Measurements from ENCODE around the gene RPL39L.
A peak's percentile ranks its signal among the peaks of the same experiment; 100 is the strongest.

Gene RPL39L

DNA sequence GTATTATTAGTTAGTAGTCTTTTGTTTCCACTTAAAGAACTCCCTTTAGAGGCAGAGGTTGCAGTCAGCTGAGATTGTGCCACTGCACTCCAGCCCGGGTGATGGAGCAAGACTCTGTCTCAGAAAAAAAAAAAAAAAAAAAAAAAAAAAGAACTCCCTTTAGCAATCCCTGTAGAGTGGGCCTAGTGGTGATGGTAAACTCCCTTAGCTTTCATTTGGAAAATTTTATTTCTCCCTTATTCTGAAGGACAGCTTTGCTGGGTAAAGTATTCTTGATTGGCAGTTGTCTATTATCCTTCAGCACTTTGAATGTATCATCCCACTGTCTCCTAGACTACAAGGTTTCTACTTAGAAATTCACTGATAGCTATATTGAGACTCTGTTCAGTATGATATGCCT is 46.0 kb downstream of the RPL39L start:
- no peaks in the 10 kb centered on the region for H3K27me3 ChIP-seq
- H3K4me3 ChIP-seq, result no peak overlapping the region
- H3K36me3 ChIP-seq, result peaks cover 0 to 10% (median 0%) of the 10 kb centered on the region in 11 experiments; a peak in 5 of 22 replicates
- TF ChIP-seq Cebpa-rat (IDR thresholded peaks at IDR 0.05), result no peak
- peaks cover 49 to 85% (median 65%) of the 10 kb centered on the region in 11 experiments for H3K9me3 ChIP-seq (replicated peaks in 1 of 11)
- H3K4me2 ChIP-seq, result no peak overlapping the region
- H4K20me1 ChIP-seq, result no peaks in the 10 kb centered on the region
- no peak overlapping the region for H3K27ac ChIP-seq
- H3K9ac ChIP-seq, result no peak overlapping the region
- no peaks in the 10 kb centered on the region for H3K4me1 ChIP-seq

DNA sequence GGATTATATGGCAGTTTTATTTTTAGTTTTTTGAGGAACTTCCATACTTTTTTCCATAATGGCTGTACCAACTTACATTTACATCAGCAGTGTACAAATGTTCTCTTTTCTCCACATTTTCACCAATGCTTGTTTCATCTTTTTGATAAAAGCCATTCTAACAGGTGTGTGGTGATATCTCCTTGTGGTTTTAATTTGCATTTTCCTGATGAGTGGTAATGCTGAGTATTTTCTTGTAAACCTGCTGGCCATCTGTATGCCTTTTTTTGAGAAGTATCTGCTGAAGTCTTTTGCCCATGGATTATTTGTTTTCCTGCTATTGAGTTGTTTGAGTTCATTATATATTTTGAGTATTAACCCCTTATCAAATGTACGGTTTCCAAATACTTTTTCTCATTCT is 50.6 kb downstream of the RPL39L start:
- H3K9me3 ChIP-seq (replicated peaks in 1 of 11), result peaks cover 37 to 59% (median 46%) of the 10 kb centered on the region in 11 experiments
- H3K4me1 ChIP-seq, result peaks cover 0 to 7% (median 0%) of the 10 kb centered on the region in 10 experiments; a peak in 1 of 20 replicates
- H3K4me2 ChIP-seq, result no peak overlapping the region
- H3K36me3 ChIP-seq, result 0 out of 22 replicates have a peak, but pooled peaks cover 0 to 4% (median 0%) of the 10 kb centered on the region in 11 experiments
- no peak overlapping the region for H3K27ac ChIP-seq
- H3K27me3 ChIP-seq, result no peaks in the 10 kb centered on the region
- no peak for TF ChIP-seq Cebpa-rat (IDR thresholded peaks at IDR 0.05)
- H3K4me3 ChIP-seq, result no peak overlapping the region
- no peak overlapping the region for H3K9ac ChIP-seq
- H4K20me1 ChIP-seq, result no peaks in the 10 kb centered on the region

DNA sequence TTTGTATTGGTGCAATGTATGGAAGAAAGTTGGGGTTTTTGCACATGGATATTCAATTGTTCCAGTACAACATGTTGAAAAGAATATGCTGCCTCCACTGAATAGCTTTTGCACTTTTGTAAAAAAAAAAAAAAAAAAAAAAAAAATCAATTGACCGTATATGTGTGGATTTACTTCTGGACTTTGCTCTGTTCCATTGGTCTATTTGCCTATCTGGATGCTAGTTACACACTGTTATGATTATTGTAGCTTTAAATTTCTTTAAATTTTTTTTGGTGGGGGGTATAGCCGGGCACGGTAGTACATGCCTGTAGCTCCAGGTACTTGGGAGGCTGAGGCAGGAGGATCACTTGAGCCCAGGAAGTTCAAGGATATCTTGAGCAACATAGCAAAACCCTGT is 52.5 kb downstream of the RPL39L start:
- Histone ChIP-seq H3K4me2 (no peak overlapping the region), H3K27ac (no peak overlapping the region), H3K36me3 (0 out of 22 replicates have a peak, but pooled peaks cover 0 to 4% (median 0%) of the 10 kb centered on the region in 11 experiments), H4K20me1 (no peaks in the 10 kb centered on the region), H3K9me3 (replicated peaks in 1 of 11) (peaks cover 31 to 46% (median 39%) of the 10 kb centered on the region in 11 experiments), H3K4me3 (no peak overlapping the region), H3K4me1 (peaks cover 0 to 25% (median 0%) of the 10 kb centered on the region in 10 experiments; a peak in 6 of 20 replicates), H3K27me3 (no peaks in the 10 kb centered on the region), H3K9ac (no peak overlapping the region)
- TF ChIP-seq Cebpa-rat (IDR thresholded peaks at IDR 0.05), result no peak

DNA sequence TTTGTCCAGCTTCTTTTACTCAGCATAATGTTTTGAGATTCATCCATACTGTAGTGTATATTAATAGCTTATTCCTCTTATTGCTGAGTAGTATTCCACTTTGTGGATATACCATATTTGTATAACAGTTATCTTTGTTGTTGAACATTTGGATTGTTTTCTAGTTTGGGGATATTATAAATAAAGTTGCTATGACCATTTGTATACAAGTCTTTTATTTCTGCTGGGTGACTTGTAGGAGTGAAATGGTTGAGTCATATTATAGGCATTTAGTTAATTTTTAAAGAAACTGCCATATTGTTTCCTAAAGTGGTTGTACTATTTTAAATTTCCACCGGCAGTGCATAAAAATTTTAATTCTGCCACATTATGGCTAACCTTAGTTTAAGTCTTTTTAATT is 53.4 kb downstream of the RPL39L start:
- no peak overlapping the region for H3K27ac ChIP-seq
- no peak for TF ChIP-seq Cebpa-rat (IDR thresholded peaks at IDR 0.05)
- no peak overlapping the region for H3K4me3 ChIP-seq
- H3K4me2 ChIP-seq, result no peak overlapping the region
- peaks cover 0 to 4% (median 0%) of the 10 kb centered on the region in 11 experiments; a peak in 2 of 22 replicates for H3K36me3 ChIP-seq
- H3K9me3 ChIP-seq (replicated peaks in 1 of 11), result peaks cover 31 to 46% (median 39%) of the 10 kb centered on the region in 11 experiments
- H4K20me1 ChIP-seq, result no peaks in the 10 kb centered on the region
- H3K4me1 ChIP-seq, result peaks cover 0 to 26% (median 0%) of the 10 kb centered on the region in 10 experiments; a peak in 6 of 20 replicates
- H3K9ac ChIP-seq, result no peak overlapping the region
- no peaks in the 10 kb centered on the region for H3K27me3 ChIP-seq

DNA sequence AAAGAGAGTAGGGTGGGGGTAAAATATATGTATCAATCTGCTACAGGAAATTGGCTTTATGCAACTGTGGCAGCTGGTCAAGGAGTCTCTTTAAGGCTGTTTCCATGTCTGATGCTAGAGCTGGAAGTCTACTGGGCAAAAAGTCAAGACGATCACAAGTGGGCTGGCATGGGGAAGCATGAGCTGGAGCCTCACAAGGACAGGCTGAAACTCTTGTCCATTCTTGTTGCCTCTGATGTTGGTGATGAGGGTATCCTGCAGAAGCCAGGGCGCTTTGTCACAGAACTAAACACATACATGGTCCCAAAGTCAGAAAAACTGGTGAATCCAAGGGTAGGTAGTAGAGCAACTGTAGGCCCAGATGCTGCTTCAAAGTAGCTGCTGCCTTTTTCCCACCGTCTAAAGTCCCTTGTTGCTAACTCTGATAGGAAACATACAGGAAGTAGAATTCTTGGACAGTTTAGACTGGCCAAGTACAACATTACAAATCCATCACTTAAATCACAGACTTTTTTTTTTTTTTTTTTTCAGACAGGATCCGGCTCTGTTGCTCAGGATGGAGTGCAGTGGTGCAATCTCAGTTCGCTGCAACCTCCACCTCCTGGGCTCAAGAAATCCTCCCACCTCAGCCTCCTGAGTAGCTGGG is 54.2 kb downstream of the RPL39L start:
- Histone ChIP-seq H3K27ac (no peak overlapping the region), H3K4me1 (peaks cover 0 to 26% (median 0%) of the 10 kb centered on the region in 10 experiments; a peak in 6 of 20 replicates), H3K4me2 (no peak overlapping the region), H3K4me3 (no peak overlapping the region), H3K27me3 (no peaks in the 10 kb centered on the region), H3K36me3 (peaks cover 0 to 5% (median 0%) of the 10 kb centered on the region in 11 experiments; a peak in 2 of 22 replicates), H3K9me3 (replicated peaks in 1 of 11) (peaks cover 26 to 43% (median 36%) of the 10 kb centered on the region in 11 experiments), H3K9ac (no peak overlapping the region), H4K20me1 (no peaks in the 10 kb centered on the region)
- TF ChIP-seq Cebpa-rat (IDR thresholded peaks at IDR 0.05), result no peak

DNA sequence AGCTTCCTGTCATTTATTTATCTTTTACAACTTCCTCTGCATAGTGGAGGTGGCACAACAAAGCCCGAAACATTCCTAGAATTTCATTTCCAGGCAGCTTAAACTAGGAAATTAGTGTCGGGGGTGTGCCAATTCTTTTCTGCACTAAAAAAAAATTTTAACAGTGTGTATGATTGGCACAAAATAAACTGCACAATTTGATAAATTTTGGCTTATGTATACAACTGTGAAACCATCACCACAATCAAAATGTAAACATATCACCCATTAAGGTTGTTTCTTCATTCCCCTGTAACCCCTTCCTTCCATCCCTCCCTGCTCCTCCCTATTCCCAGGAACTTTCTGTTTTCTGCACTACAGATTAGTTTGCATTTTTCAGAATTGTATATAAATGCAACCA is 54.7 kb downstream of the RPL39L start:
- Histone ChIP-seq H3K9ac (no peak overlapping the region), H3K9me3 (replicated peaks in 1 of 11) (peaks cover 26 to 38% (median 34%) of the 10 kb centered on the region in 11 experiments), H3K27ac (no peak overlapping the region), H3K4me3 (no peak overlapping the region), H4K20me1 (0 out of 22 replicates have a peak, but pooled peaks cover 0 to 2% (median 0%) of the 10 kb centered on the region in 11 experiments), H3K4me2 (no peak overlapping the region), H3K27me3 (no peaks in the 10 kb centered on the region), H3K36me3 (peaks cover 0 to 8% (median 2%) of the 10 kb centered on the region in 11 experiments; a peak in 10 of 22 replicates), H3K4me1 (peaks cover 0 to 26% (median 0%) of the 10 kb centered on the region in 10 experiments; a peak in 6 of 20 replicates)
- TF ChIP-seq Cebpa-rat (IDR thresholded peaks at IDR 0.05), result no peak

DNA sequence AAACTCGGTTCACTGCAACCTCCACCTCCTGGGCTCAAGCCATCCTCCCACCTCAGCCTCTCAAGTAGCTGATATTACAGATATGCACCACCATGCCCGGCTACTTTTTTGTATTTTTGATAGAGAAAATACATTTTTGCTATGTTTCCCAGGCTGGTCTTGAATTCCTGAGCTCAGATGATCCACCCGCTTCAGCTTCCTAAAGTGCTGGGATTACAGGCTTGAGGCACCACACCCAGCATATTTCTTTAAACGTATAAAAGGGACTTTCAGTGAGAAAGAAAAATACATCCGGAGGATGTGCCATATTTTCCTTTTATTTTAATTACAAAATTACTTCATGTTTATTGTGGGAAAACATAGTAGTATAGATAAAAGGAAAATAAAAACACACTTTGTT is 55.2 kb downstream of the RPL39L start:
- H3K9me3 ChIP-seq (replicated peaks in 1 of 11), result peaks cover 23 to 34% (median 30%) of the 10 kb centered on the region in 11 experiments
- peaks cover 0 to 12% (median 7%) of the 10 kb centered on the region in 11 experiments; a peak in 12 of 22 replicates for H3K36me3 ChIP-seq
- peaks cover 0 to 26% (median 0%) of the 10 kb centered on the region in 10 experiments; a peak in 6 of 20 replicates for H3K4me1 ChIP-seq
- no peak overlapping the region for H3K9ac ChIP-seq
- H3K4me3 ChIP-seq, result no peak overlapping the region
- no peaks in the 10 kb centered on the region for H3K27me3 ChIP-seq
- peaks cover 0 to 6% (median 0%) of the 10 kb centered on the region in 11 experiments; a peak in 1 of 22 replicates for H4K20me1 ChIP-seq
- TF ChIP-seq Cebpa-rat (IDR thresholded peaks at IDR 0.05), result no peak
- H3K27ac ChIP-seq, result no peak overlapping the region
- 0 out of 22 replicates have a peak overlapping the region, but pooled peaks of 1 of the 11 experiments have one; percentile 58 for H3K4me2 ChIP-seq

DNA sequence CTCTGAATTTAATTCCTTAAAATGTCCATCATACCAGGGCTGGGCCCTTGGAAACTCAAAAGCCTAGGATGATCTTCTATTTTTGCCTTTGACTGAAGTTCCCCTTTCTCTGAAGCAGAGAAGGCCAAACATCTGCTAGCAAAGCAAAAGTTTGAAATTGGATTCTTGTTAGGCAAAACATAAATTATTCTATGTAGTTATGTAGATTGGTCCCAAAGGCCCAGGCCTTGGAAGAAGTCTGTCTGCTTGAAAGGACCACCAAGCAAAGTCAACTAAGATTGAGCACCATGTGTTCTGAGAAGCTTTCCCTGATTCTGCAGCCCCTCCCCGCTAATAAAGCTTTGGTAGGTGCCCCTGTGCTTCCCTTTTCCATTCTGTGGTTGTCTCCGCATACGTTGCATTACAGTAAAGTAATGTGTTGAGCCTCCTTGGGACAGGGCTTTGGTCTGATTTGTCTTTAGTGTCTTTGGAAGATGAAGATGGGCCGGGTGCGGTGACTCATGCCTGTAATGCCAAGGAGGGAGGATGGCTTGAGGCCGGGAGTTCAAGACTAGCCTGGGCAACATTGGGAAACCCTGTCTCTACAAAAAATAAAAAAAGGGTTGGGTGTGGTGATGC is 56.4 kb downstream of the RPL39L start:
- no peak for TF ChIP-seq Cebpa-rat (IDR thresholded peaks at IDR 0.05)
- H3K4me2 ChIP-seq, result peak overlapping the region in 3 of 11 experiments; percentile 14 to 74 (median 58); a peak in 5 of 22 replicates
- H3K27me3 ChIP-seq, result no peaks in the 10 kb centered on the region
- peaks cover 13 to 22% (median 18%) of the 10 kb centered on the region in 11 experiments for H3K9me3 ChIP-seq (replicated peaks in 1 of 11)
- peaks cover 0 to 26% (median 0%) of the 10 kb centered on the region in 10 experiments; a peak in 6 of 20 replicates for H3K4me1 ChIP-seq
- peak overlapping the region in 1 of 11 experiments; percentile 8; a peak in 2 of 22 replicates for H3K27ac ChIP-seq
- H4K20me1 ChIP-seq, result peaks cover 0 to 10% (median 0%) of the 10 kb centered on the region in 11 experiments; a peak in 2 of 22 replicates
- H3K4me3 ChIP-seq, result no peak overlapping the region
- H3K36me3 ChIP-seq, result peaks cover 7 to 25% (median 19%) of the 10 kb centered on the region in 11 experiments
- no peak overlapping the region for H3K9ac ChIP-seq

All from BLaER1 treated with 17β-estradiol and CSF1 and Interleukin-3, amounts not matched to agents 10 nM and 100 nM (cell line).